HepG2 (cell line): ENCODE measurements around the gene TET3. TPM values are rescaled to one million over a fixed set of nuclear protein-coding genes. Genes with fewer than 3 reads are reported as not detected.

ENCODE experiments used
- ATAC-seq: fragments of 200-7000 bp; cut with Tn5 transposase; 3 replicates; pipeline ENCODE4 v1.9.1; 2020; ENCODE audit warnings: mild to moderate bottlenecking, moderate library complexity
- BruUV-seq: library from RNA; stranded (reverse); fragments of 400-500 nt; replicated peaks from 2 replicates; lab custom pipeline; 2021; lab: Mats Ljungman, UMichigan
- CTCF ChIA-PET: fragments of 300-600 bp; formaldehyde crosslinking; extraction: SDS; loops from one replicate; lab custom pipeline; 2021; ENCODE audit warnings: low total read pairs, inconsistent platforms, low intra/inter-chr PET ratio; lab: Yijun Ruan, JAX
- POLR2A ChIA-PET: fragments of 350-600 bp; sonication (Branson Sonifier 250); formaldehyde crosslinking; loops from one replicate; lab custom pipeline; 2020; ENCODE audit warnings: antibody characterized with exemption, inconsistent platforms; lab: Yijun Ruan, JAX
- DNase-seq: peaks from one replicate; pipeline ENCODE4 v3.0.0-alpha.2; 2015; ENCODE audit warnings: low spot score
- FAIRE-seq: peaks from 3 replicates; lab custom pipeline; 2011; peaks lifted over from hg19 to GRCh38; lab: Jason Lieb, UNC
- H2AFZ ChIP-seq: one replicate; pipeline ENCODE4 v1.6.1; 2011; ENCODE audit warnings: low read length, inconsistent platforms
- H3K27ac ChIP-seq: fragments of 300-600 bp; 3 replicates; pipeline ENCODE4 v1.8.0; 2011; ENCODE audit warnings: mixed run types, mild to moderate bottlenecking, mixed read lengths, low read length, inconsistent platforms; ENCODE audit not compliant: insufficient read depth; ENCODE audit errors: extremely low read length
- H3K27me3 ChIP-seq, 2 experiments: fragments of 200-600 bp in 1 of 2; 2 replicates in 1 of 2; 3 replicates in 1 of 2; pipeline versions ENCODE4 v1.6.0 to v1.8.0; 2011; ENCODE audit warnings: low read length in 2 of 2, mild to moderate bottlenecking in 2 of 2, moderate library complexity in 2 of 2, inconsistent platforms in 1 of 2; ENCODE audit not compliant: insufficient read depth in 2 of 2, control insufficient read depth in 1 of 2
- H3K36me3 ChIP-seq, 2 experiments: fragments of 200-600 bp in 1 of 2; replicated peaks in 1 of 2; 2 replicates in 1 of 2; 3 replicates in 1 of 2; pipeline versions ENCODE4 v1.5.1 to v1.8.0; 2011; ENCODE audit warnings: low read length in 2 of 2, inconsistent platforms in 1 of 2; ENCODE audit not compliant: insufficient read depth in 2 of 2, control insufficient read depth in 1 of 2
- H3K4me1 ChIP-seq: 2 replicates; pipeline ENCODE4 v1.5.1; 2012; ENCODE audit warnings: low read length, inconsistent platforms; ENCODE audit not compliant: insufficient read depth
- H3K4me2 ChIP-seq: 2 replicates; pipeline ENCODE4 v1.6.0; 2011; ENCODE audit warnings: low read depth, low read length, inconsistent platforms
- H3K4me3 ChIP-seq, 3 experiments: fragments of 200-600 bp in 1 of 3; sonication (generic), shearing (Covaris generic) in 1 of 3; replicated peaks in 1 of 3; 2 replicates each; pipeline ENCODE4 v1.5.1; 2011 to 2016; ENCODE audit warnings: low read length in 3 of 3, inconsistent platforms in 2 of 3, low read depth in 2 of 3, mild to moderate bottlenecking in 2 of 3, control low read depth in 1 of 3, mixed read lengths in 1 of 3; ENCODE audit not compliant: insufficient read depth in 1 of 3
- H3K79me2 ChIP-seq: one replicate; pipeline ENCODE4 v1.6.1; 2011; ENCODE audit warnings: low read length, inconsistent platforms; ENCODE audit not compliant: insufficient read depth
- H3K9ac ChIP-seq: 2 replicates; pipeline ENCODE4 v1.6.0; 2011; ENCODE audit warnings: mild to moderate bottlenecking, low read depth, low read length, inconsistent platforms; ENCODE audit not compliant: insufficient read depth
- H3K9me3 ChIP-seq: 2 replicates; pipeline ENCODE4 v1.5.1; 2012; ENCODE audit warnings: mild to moderate bottlenecking, low read length
- H4K20me1 ChIP-seq: 2 replicates; pipeline ENCODE4 v1.6.0; 2011; ENCODE audit warnings: inconsistent platforms, mild to moderate bottlenecking, low read length, moderate library complexity; ENCODE audit not compliant: insufficient read depth
- AGO1 ChIP-seq: fragments of 200-400 bp; formaldehyde crosslinking; IDR thresholded peaks from 2 replicates; pipeline ENCODE4 v1.6.1; 2017; ENCODE audit warnings: mild to moderate bottlenecking, low read depth, low read length, moderate library complexity; ENCODE audit not compliant: poor library complexity, severe bottlenecking
- ATF5 ChIP-seq: sonication (generic); formaldehyde crosslinking; IDR thresholded peaks from 2 replicates; pipeline ENCODE4 v1.4.0; 2020; ENCODE audit warnings: mild to moderate bottlenecking, low read depth, missing genetic modification reagents
- HDAC6 ChIP-seq: fragments of 200-600 bp; sonication (generic); IDR thresholded peaks from 2 replicates; pipeline ENCODE4 v1.7.0; 2017; ENCODE audit warnings: mild to moderate bottlenecking, antibody characterized with exemption, low read length, low read depth
- LCORL ChIP-seq, 2 experiments: fragments of 450-650 bp in 1 of 2; sonication (generic) in 1 of 2; formaldehyde crosslinking in 1 of 2; IDR thresholded peaks; 2 replicates each; pipeline versions ENCODE4 v1.5.0 to v1.6.1; 2017 to 2020; ENCODE audit warnings: antibody characterized with exemption in 1 of 2, missing genetic modification reagents in 1 of 2
- MEF2D ChIP-seq: sonication (generic); formaldehyde crosslinking; IDR thresholded peaks from 2 replicates; pipeline ENCODE4 v1.5.1; 2020; ENCODE audit warnings: mild to moderate bottlenecking, missing genetic modification reagents
- PHF21A ChIP-seq: sonication (generic); formaldehyde crosslinking; IDR thresholded peaks from 2 replicates; pipeline ENCODE4 v1.5.0; 2020; ENCODE audit warnings: mild to moderate bottlenecking, missing genetic modification reagents
- POLR2A ChIP-seq, 2 experiments: IDR thresholded peaks; 2 replicates each; pipeline ENCODE4 v1.6.1; 2011; ENCODE audit warnings: low read depth in 2 of 2, low read length in 2 of 2, mild to moderate bottlenecking in 1 of 2, moderate library complexity in 1 of 2; ENCODE audit not compliant: insufficient read depth in 1 of 2
- SIN3B ChIP-seq: fragments of 150-350 bp; IDR thresholded peaks from 2 replicates; pipeline ENCODE4 v1.6.1; 2014; ENCODE audit warnings: low read length
- SMYD3 ChIP-seq: sonication (generic); formaldehyde crosslinking; IDR thresholded peaks from 2 replicates; pipeline ENCODE4 v1.8.1; 2023; ENCODE audit warnings: mild to moderate bottlenecking, missing genetic modification reagents
- TBL1XR1 ChIP-seq: fragments of 150-350 bp; IDR thresholded peaks from 2 replicates; pipeline ENCODE4 v1.6.1; 2014; ENCODE audit warnings: borderline replicate concordance, low read length; ENCODE audit not compliant: partially characterized antibody
- ZFP82 ChIP-seq: sonication (generic); formaldehyde crosslinking; IDR thresholded peaks from 2 replicates; pipeline ENCODE4 v1.5.1; 2020; ENCODE audit warnings: mild to moderate bottlenecking, missing genetic modification reagents, borderline replicate concordance
- ZNF230 ChIP-seq: sonication (generic); formaldehyde crosslinking; IDR thresholded peaks from 2 replicates; pipeline ENCODE4 v1.4.0; 2020; ENCODE audit warnings: mild to moderate bottlenecking, missing genetic modification reagents
- ZNF33B ChIP-seq: sonication (generic); formaldehyde crosslinking; IDR thresholded peaks from 2 replicates; pipeline ENCODE4 v1.5.1; 2020; ENCODE audit warnings: mild to moderate bottlenecking, missing genetic modification reagents
- ZNF431 ChIP-seq: sonication (generic); formaldehyde crosslinking; IDR thresholded peaks from 2 replicates; pipeline ENCODE4 v1.9.0; 2022; ENCODE audit warnings: missing genetic modification reagents, low read depth, mild to moderate bottlenecking, borderline replicate concordance
- ZNF576 ChIP-seq: sonication (generic); formaldehyde crosslinking; IDR thresholded peaks from 2 replicates; pipeline ENCODE4 v1.4.0; 2020; ENCODE audit warnings: mild to moderate bottlenecking, missing genetic modification reagents
- ZNF670 ChIP-seq: sonication (generic); formaldehyde crosslinking; IDR thresholded peaks from 2 replicates; pipeline ENCODE4 v1.8.0; 2022; ENCODE audit warnings: mild to moderate bottlenecking, missing genetic modification reagents, borderline replicate concordance
- ZNF710 ChIP-seq: sonication (generic); formaldehyde crosslinking; IDR thresholded peaks from 2 replicates; pipeline ENCODE4 v1.5.0; 2020; ENCODE audit warnings: mild to moderate bottlenecking, missing genetic modification reagents, borderline replicate concordance
- ZNF75D ChIP-seq: sonication (generic); formaldehyde crosslinking; IDR thresholded peaks from 2 replicates; pipeline ENCODE4 v1.8.1; 2023; ENCODE audit warnings: missing genetic modification reagents, mild to moderate bottlenecking, borderline replicate concordance
- WGBS: methylation state at CpG from one replicate; pipeline ENCODE4 v1.1.6; 2017; ENCODE audit warnings: low lambda C conversion rate; 5-methylcytosine and 5-hydroxymethylcytosine counted together
- in situ Hi-C: cut with HindIII; loops from 2 replicates; pipeline ENCODE4 v1.10.0; 2017; ENCODE audit warnings: low pct_unique_long_range_greater_than_20kb; ENCODE audit not compliant: extremely low pct_ligation_motif_present
- intact Hi-C: fragments of 100-400 bp; cut with micrococcal nuclease; formaldehyde crosslinking; loops from one replicate; pipeline ENCODE4 v1.10.0; 2022; ENCODE audit not compliant: unreplicated experiment
- polyA plus RNA-seq, 8 experiments: library from polyadenylated mRNA; depleted of rRNA in 3 of 8; stranded (reverse) in 7 of 8; unstranded in 1 of 8; fragments of >200 nt; fragmentation: Illumina TruSeq in 4 of 8; extraction: Trizol in 4 of 8; gene quantifications; 2 replicates each; pipeline versions ENCODE4 v1.2.1 to v1.2.3, GENCODE V29; 2011 to 2016; ENCODE audit warnings: low read depth in 4 of 8, missing spikeins in 1 of 8, mixed read lengths in 1 of 8; ENCODE audit not compliant: insufficient read depth in 1 of 8
- total RNA-seq, 5 experiments: library from RNA; depleted of rRNA; stranded (reverse); fragments of >200 nt; fragmentation: Illumina TruSeq; extraction: Trizol; gene quantifications; 2 replicates each; pipeline ENCODE4 v1.2.3, GENCODE V29; 2016; ENCODE audit warnings: low read depth in 1 of 5

TET3 gene
- total and polyA plus RNA-seq, 2 of the 13 experiments (the other 11 are each of a cell fraction or from before 2014, with no cell fraction given), result 4.3 to 6.8 TPM

- no peak for TF ChIP-seq ZNF75D (CRISPR knock-in tag)
- no peak for TF ChIP-seq ZNF431 (CRISPR knock-in tag)
- TF ChIP-seq LCORL (IDR thresholded peaks at IDR 0.05), result no peak
- TF ChIP-seq LCORL (CRISPR knock-in tag; IDR thresholded peaks at IDR 0.05), result no peak
- TF ChIP-seq ZFP82 (CRISPR knock-in tag), result no peak
- no peak for TF ChIP-seq AGO1
- TF ChIP-seq ATF5, result no peak
- TF ChIP-seq ZNF576 (CRISPR knock-in tag), result no peak
- TF ChIP-seq PHF21A, result no peak
- no peak for TF ChIP-seq POLR2A (IDR thresholded peaks at IDR 0.05; ENCODE audit: insufficient read depth in 1 of 2, low read depth in 2 of 2, low read length in 2 of 2)
- TF ChIP-seq ZNF670 (CRISPR knock-in tag), result no peak
- no peak for TF ChIP-seq ZNF230 (CRISPR knock-in tag)
- no peak for TF ChIP-seq TBL1XR1
- no peak for TF ChIP-seq SIN3B
- TF ChIP-seq, all 625 proteins: peak for 0
Measured at GRCh38 chr2:73972846-73973245, 11.9 kb upstream of the TET3 start (continued).

GRCh38 chr2:73975731-73976130 lies 9.0 kb upstream of the TET3 start:
- whole genome bisulfite sequencing, result 63% methylated on average over 3 of the region's 3 CpGs
- Histone ChIP-seq H3K4me1 (peaks cover 25% of the 10 kb centered on the region), H3K9ac (no peak overlapping the region), H2AFZ (no peak overlapping the region)
- no peak for ATAC-seq
- in situ Hi-C loops, result no loop called here
- CTCF ChIA-PET, result no interaction called here
- no peak for FAIRE-seq
- intact Hi-C loops, result no loop called here
- TF ChIP-seq ZNF710 (CRISPR knock-in tag) (no peak), HDAC6 (no peak), ZNF33B (CRISPR knock-in tag) (no peak), SMYD3 (CRISPR knock-in tag) (no peak), MEF2D (no peak)
- TF ChIP-seq, all 625 proteins: peak for 0
- Histone ChIP-seq H4K20me1 (no peaks in the 10 kb centered on the region), H3K9me3 (no peaks in the 10 kb centered on the region), H3K27me3 (peaks cover 0 to 45% of the 10 kb centered on the region in 2 experiments; a peak in 2 of 5 replicates), H3K4me3 (no peak overlapping the region), H3K79me2 (no peaks in the 10 kb centered on the region), H3K36me3 (no peaks in the 10 kb centered on the region), H3K27ac (no peak overlapping the region), H3K4me2 (no peak overlapping the region)
- no TSS peak for BruUV-seq
- no peak for DNase-seq
- POLR2A ChIA-PET, result no interaction called here
